ENCODE measurements around the gene TMEM221. TPM values are rescaled to one million over a fixed set of nuclear protein-coding genes. Genes with fewer than 3 reads are reported as not detected.

The TMEM221 gene
- total RNA-seq, 1 experiment from 2014 or later: 3.4 TPM

GRCh38 chr19:17475541-17476115, 27.2 kb upstream of the TMEM221 start:
- peaks cover 12% of the 10 kb centered on the region; the same call in 1 of the 2 replicates for H3K79me2 ChIP-seq (ENCODE audit: insufficient read depth, low read length)
- DNase-seq (ENCODE audit: low read depth, low spot score) (peak; percentile 69), ATAC-seq (peak; percentile 86)
- H3K9me3 ChIP-seq (ENCODE audit: control insufficient read depth in 1 of 2, insufficient read depth in 1 of 2, low read depth in 1 of 2, low read length in 2 of 2): no peaks in the 10 kb centered on the region
- BruUV-seq (replicated peaks): no TSS peak
- no peaks in the 10 kb centered on the region for H3K9me2 ChIP-seq (ENCODE audit: insufficient read depth)
- H3K4me3 ChIP-seq (replicated peaks in 1 of 2; ENCODE audit: low read depth in 1 of 2, low read length in 2 of 2): 0 out of 4 replicates have a peak overlapping the region, but pooled peaks of 1 of the 2 experiments have one; percentile 19
- H3K9ac ChIP-seq (ENCODE audit: low read length): peak overlapping the region; percentile 43
- H2AFZ ChIP-seq (ENCODE audit: low read depth, low read length, poor library complexity, severe bottlenecking): no peak overlapping the region
- no peaks in the 10 kb centered on the region for H3K36me3 ChIP-seq (ENCODE audit: control insufficient read depth in 1 of 2, insufficient read depth in 2 of 2, low read length in 2 of 2)
- peaks cover 51 to 79% of the 10 kb centered on the region in 2 experiments for H3K4me1 ChIP-seq (ENCODE audit: control insufficient read depth in 1 of 2, insufficient read depth in 2 of 2, low read length in 2 of 2)
- RAD21 ChIA-PET (ENCODE audit: low non-redundant PET in 1 of 2, low total read pairs in 2 of 2, uncharacterized antibody in 2 of 2, unreplicated experiment in 2 of 2): no interaction called here
- H3K27me3 ChIP-seq (ENCODE audit: insufficient read depth, low read length): no peaks in the 10 kb centered on the region
- no peaks in the 10 kb centered on the region for H4K20me1 ChIP-seq (ENCODE audit: insufficient read depth)
- POLR2A ChIA-PET: interaction anchor here (0.6 kb wide), 1 partner anchor 384 kb away, joined by 3 read pairs; no protein-coding TSS in a partner anchor
- H3K4me2 ChIP-seq (ENCODE audit: low read length): peak overlapping the region; percentile 68
- CTCF ChIA-PET: interaction anchor here (0.6 to 1.1 kb wide), 2 partner anchors 21 to 72 kb away, joined by 4 to 5 read pairs; no protein-coding TSS in a partner anchor
- intact Hi-C loops (cut with micrococcal nuclease): no loop called here
- peak overlapping the region; percentile 78 for H3K27ac ChIP-seq (ENCODE audit: low read depth, low read length)
- no peak for TF ChIP-seq ZFX (IDR thresholded peaks at IDR 0.05)
- no peak for TF ChIP-seq RAD21 (IDR thresholded peaks at IDR 0.05; ENCODE audit: low read depth)
- TF ChIP-seq, protein P1, sequence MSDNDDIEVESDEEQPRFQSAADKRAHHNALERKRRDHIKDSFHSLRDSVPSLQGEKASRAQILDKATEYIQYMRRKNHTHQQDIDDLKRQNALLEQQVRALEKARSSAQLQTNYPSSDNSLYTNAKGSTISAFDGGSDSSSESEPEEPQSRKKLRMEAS (IDR thresholded peaks at IDR 0.05): peak; percentile 89
- TF ChIP-seq CEBPB (IDR thresholded peaks at IDR 0.05; ENCODE audit: low read depth): no peak
- no peak for TF ChIP-seq FOSL1 (IDR thresholded peaks at IDR 0.05; ENCODE audit: low read depth)
- TF ChIP-seq, protein P2, sequence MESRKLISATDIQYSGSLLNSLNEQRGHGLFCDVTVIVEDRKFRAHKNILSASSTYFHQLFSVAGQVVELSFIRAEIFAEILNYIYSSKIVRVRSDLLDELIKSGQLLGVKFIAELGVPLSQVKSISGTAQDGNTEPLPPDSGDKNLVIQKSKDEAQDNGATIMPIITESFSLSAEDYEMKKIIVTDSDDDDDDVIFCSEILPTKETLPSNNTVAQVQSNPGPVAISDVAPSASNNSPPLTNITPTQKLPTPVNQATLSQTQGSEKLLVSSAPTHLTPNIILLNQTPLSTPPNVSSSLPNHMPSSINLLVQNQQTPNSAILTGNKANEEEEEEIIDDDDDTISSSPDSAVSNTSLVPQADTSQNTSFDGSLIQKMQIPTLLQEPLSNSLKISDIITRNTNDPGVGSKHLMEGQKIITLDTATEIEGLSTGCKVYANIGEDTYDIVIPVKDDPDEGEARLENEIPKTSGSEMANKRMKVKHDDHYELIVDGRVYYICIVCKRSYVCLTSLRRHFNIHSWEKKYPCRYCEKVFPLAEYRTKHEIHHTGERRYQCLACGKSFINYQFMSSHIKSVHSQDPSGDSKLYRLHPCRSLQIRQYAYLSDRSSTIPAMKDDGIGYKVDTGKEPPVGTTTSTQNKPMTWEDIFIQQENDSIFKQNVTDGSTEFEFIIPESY (IDR thresholded peaks at IDR 0.05; ENCODE audit: extremely low read depth, insufficient replicate concordance, low read length): no peak
- TF ChIP-seq SRF (IDR thresholded peaks at IDR 0.05; ENCODE audit: low read depth): no peak; the same call in 1 of the 2 replicates
- TF ChIP-seq CBX3 (IDR thresholded peaks at IDR 0.05; ENCODE audit: low read depth): no peak
- peak; percentile 28 for TF ChIP-seq YY1 (IDR thresholded peaks at IDR 0.05; ENCODE audit: extremely low read depth, insufficient replicate concordance, low read depth, low read length)
- no peak for TF ChIP-seq REST (IDR thresholded peaks at IDR 0.05; ENCODE audit: low read depth)
- peak; percentile 76 for TF ChIP-seq SP1 (IDR thresholded peaks at IDR 0.05; ENCODE audit: low read depth)
- no peak for TF ChIP-seq JUND (IDR thresholded peaks at IDR 0.05)
- TF ChIP-seq POLR2AphosphoS5 (IDR thresholded peaks at IDR 0.05; ENCODE audit: low read depth, low read length): peak; percentile 55; the same call in 1 of the 2 replicates
- no peak for TF ChIP-seq EZH2 (IDR thresholded peaks at IDR 0.05)
- TF ChIP-seq ZNF274 (IDR thresholded peaks at IDR 0.05; ENCODE audit: low read depth, low read length): no peak
- TF ChIP-seq, protein P3, sequence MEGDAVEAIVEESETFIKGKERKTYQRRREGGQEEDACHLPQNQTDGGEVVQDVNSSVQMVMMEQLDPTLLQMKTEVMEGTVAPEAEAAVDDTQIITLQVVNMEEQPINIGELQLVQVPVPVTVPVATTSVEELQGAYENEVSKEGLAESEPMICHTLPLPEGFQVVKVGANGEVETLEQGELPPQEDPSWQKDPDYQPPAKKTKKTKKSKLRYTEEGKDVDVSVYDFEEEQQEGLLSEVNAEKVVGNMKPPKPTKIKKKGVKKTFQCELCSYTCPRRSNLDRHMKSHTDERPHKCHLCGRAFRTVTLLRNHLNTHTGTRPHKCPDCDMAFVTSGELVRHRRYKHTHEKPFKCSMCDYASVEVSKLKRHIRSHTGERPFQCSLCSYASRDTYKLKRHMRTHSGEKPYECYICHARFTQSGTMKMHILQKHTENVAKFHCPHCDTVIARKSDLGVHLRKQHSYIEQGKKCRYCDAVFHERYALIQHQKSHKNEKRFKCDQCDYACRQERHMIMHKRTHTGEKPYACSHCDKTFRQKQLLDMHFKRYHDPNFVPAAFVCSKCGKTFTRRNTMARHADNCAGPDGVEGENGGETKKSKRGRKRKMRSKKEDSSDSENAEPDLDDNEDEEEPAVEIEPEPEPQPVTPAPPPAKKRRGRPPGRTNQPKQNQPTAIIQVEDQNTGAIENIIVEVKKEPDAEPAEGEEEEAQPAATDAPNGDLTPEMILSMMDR (IDR thresholded peaks at IDR 0.05 in 2 of 3, conservative IDR thresholded peaks at IDR 0.05 in 1 of 3; ENCODE audit: borderline replicate concordance in 1 of 3, insufficient read depth in 1 of 3, low read depth in 2 of 3, low read length in 2 of 3): no peak
- TF ChIP-seq SIN3A (IDR thresholded peaks at IDR 0.05; ENCODE audit: low read depth): no peak
- TF ChIP-seq EGR1 (IDR thresholded peaks at IDR 0.05; ENCODE audit: low read depth): no peak
- no peak for TF ChIP-seq ELF1 (IDR thresholded peaks at IDR 0.05; ENCODE audit: borderline replicate concordance, low read depth)
- no peak for TF ChIP-seq TCF7L2 (IDR thresholded peaks at IDR 0.05; ENCODE audit: borderline replicate concordance, extremely low read depth, insufficient read depth, insufficient read length)
- no peak for TF ChIP-seq EZH2phosphoT487 (IDR thresholded peaks at IDR 0.05; ENCODE audit: borderline replicate concordance)
